ENCODE data around the gene GDPD1.
"Not testable (repeated sequence)": the region's sequence is repeated elsewhere in the genome, so short reads cannot be mapped to it uniquely, and the experiment has no call there.

Gene GDPD1

DNA sequence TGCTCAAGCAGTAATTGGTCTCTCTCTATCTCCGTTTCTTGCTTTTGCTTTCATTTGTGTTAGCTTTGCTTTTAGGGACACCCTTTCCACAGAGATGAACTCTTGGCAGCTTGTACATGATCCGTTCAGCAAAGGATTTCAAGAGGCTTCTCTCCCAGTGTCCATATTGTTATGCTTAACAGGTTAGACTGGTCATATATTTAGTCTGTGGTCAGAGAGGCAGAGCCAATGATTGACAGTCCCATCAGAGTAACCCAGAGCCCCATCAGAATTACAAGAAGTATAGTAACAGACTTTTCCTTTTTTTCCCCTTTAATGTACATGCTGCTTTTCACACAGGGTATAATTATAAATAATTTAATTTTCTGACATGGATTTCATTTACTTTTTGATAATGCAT, 34.4 kb downstream of the GDPD1 start:
- no peak for DNase-seq (ENCODE audit: low spot score)

DNA sequence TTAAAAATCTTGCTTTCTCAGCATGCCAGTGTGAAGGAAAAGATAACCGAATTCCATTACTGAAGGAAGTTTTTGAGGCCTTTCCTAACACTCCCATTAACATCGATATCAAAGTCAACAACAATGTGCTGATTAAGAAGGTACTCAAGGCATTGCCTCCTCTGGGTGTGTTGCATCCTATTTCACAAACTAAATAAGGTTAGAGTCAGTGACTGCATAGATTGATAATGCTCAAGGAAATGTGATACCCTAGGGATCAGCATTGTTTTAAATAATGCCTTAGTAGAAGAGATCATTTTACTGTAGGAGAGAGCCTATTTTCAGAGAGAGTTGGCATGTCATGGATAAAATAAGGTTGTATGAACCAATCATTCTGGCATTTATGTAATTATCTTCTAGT, 36.8 kb downstream of the GDPD1 start:
- no peak for DNase-seq (ENCODE audit: low spot score)

- no peak for DNase-seq (ENCODE audit: low spot score)
Observed at GRCh38 chr17:59260722-59261121, 40.4 kb downstream of the GDPD1 start.

DNA sequence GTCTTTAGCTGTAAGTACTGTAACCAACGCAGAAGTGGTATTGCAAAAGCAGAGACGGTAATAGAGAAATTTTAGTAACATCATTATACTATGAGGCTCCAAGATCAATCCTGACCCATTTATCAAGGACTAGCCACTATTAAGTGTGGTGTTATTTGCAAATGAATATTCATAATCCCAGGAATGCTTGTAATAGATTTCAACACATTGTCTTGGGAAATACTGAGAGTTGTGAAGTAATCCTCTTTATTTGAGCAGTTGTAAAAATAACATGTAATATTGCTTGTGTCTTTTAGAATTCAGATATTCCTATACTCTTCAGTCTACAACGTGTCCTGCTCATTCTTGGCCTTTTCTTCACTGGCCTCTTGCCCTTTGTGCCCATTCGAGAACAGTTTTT, 46.4 kb downstream of the GDPD1 start:
- DNase-seq (ENCODE audit: low spot score), result no peak

- no peak for DNase-seq (ENCODE audit: low spot score)
Observed at GRCh38 chr17:59267776-59268175, 47.5 kb downstream of the GDPD1 start.

DNA sequence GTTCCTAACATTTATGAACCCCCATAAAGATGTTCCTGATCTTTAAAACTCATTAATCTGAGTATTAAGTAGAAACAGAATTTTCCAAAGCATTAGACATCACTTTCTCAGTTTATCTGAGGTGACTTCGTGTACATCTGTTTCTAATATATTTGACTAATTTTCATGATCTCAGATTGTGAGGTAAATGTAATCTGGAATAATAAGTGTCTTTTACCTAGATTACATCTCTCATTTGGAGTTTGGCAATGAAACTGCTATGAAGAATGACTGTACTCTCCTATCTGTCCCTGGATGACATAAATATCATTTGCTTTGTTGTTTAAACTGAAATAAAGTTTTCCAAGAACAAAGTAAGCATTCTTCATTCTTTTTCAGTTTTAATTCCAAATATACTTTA, 55.3 kb downstream of the GDPD1 start:
- no peak for DNase-seq (ENCODE audit: low spot score)

GRCh38 chr17:59277031-59277430, 56.7 kb downstream of the GDPD1 start:
- DNase-seq (ENCODE audit: low spot score), result no peak

GRCh38 chr17:59278406-59278805, 58.1 kb downstream of the GDPD1 start:
- no peak for DNase-seq (ENCODE audit: low spot score)

GRCh38 chr17:59284317-59284716, 64.0 kb downstream of the GDPD1 start:
- no peak for DNase-seq (ENCODE audit: low spot score)

GRCh38 chr17:59287452-59287851, 67.1 kb downstream of the GDPD1 start:
- DNase-seq (ENCODE audit: low spot score), result no peak

GRCh38 chr17:59287891-59288290, 67.6 kb downstream of the GDPD1 start:
- DNase-seq (ENCODE audit: low spot score), result no peak

DNA sequence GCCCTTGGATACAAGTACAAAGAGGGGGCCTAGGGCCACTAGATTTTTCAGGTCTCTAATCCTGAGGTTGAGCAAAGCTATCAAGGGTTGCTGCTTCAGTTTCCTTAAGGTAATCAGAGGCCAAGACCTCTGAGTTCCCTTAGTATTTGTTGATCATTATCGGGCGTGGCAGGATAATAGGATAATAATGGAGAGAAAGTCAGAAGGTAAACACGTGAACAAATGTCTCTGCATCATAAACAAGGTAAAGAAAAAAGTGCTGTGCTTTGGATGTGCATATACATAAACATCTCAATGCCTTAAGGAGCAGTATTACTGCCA, 69.6 kb downstream of the GDPD1 start:
- no peak for DNase-seq (ENCODE audit: low spot score)

DNA sequence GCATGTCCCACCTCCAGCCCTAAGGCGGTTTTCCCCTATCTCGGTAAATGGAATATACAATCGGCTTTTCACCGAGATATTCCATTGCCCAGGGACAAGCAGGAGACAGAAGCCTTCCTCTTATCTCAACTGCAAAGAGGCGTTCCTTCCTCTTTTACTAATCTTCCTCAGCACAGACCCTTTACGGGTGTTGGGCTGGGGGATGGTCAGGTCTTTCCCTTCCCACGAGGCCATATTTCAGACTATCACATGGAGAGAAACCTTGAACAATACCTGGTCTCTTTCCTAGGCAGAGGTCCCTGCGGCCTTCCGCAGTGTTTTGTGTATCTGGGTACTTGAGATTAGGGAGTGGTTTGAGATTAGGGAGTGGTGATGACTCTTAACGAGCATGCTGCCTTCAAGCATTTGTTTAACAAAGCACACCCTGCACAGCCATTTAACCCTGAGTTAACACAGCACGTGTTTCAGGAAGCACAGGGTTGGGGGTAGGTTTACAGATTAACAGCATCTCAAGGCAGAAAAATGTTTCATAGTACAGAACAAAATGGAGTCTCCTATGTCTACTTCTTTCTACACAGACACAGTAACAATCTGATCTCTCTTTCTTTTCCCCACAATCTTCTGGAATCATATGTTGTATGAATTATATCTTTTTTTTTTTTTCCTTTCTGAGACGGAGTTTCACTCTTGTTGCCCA, 70.1 kb downstream of the GDPD1 start:
- not testable (repeated sequence) for DNase-seq (ENCODE audit: low spot score)

DNA sequence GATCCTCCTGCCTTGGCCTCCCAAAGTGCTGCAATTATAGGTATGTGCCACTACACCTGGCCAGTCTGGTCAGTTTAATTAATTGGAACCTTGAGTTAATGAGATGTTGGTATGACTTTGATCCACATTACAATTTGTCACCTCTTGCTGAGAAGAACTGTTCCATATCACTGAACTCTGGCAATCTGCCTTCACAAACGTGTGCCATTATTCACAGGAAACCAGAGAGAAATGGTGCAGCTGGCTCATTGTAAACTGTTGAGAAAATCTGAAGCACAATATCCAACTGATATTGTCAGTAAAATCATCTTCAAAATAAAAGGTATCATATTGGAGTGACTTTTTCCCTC, 71.8 kb downstream of the GDPD1 start:
- no peak for DNase-seq (ENCODE audit: low spot score)

DNA sequence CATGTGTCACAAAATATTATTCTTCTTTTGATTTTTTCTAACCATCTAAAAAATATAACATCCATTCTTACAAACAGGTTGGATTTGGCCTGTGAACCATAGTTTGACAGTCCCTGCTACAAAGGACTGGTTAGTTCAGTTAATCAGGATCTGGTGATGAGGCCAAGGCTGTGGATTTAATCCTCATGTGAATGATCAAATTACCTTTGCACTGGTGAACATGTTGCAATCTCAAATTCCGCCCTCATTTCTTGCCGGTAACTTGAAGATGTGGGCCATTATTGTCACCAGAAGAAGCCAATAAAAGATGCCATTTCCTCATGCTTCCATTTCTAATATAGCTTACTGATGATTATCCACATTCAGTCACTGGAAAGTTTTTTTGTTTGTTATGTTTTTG, 75.9 kb downstream of the GDPD1 start:
- no peak for DNase-seq (ENCODE audit: low spot score)

DNA sequence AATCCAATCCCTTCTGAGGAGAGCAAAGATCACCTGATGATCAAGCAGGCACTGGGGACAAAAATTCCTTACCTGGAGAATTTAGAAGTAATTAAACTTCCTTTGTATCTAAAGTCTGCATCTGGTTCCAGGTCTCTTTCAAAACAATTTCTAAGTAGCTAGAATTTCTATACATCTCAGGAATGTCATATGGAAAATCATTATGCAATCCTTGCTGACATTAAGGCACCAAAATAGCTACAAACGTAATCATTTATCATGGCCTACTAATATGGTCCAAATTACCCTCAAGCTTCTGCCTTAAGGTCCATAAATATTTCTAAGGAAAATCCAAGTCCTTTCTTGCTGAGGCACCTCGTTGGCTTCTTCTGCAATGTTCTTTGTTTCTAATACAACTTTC, 78.2 kb downstream of the GDPD1 start:
- DNase-seq (ENCODE audit: low spot score), result no peak

DNA sequence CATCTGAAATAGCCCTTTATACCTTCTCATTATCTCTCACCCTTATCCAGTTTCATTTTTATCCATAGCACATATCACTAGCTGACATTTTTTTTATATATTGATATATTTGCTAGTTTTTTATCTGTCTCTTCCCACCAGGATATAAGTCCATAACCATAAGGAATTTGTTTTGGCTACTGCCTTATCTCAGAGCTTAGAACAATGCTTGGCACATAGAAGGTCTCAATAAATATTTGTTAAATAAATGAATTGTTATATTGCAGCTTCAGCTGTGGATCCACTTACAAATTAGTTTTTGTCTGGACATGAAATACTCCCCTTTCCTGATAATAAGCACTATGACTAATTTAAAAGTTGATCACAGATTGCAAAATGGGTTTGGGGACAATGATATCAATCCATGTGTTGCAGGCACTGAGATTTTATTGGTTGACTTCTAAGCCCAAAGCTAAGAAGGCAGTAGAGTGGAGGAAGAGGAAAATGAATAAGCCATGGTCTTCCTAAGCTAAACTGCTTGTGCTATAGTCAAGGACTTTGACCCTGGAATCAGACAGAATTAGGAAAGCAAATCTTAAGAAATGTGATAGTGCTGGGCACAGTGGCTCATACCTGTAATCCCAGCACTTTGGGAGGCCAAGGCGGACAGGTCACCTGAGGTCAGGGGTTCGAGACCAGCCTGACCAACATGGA, 79.2 kb downstream of the GDPD1 start:
- DNase-seq (ENCODE audit: low spot score), result no peak

- DNase-seq (ENCODE audit: low spot score), result no peak
Observed at GRCh38 chr17:59300941-59301340, 80.6 kb downstream of the GDPD1 start.

GRCh38 chr17:59304811-59305210, 84.5 kb downstream of the GDPD1 start:
- DNase-seq (ENCODE audit: low spot score), result no peak

DNA sequence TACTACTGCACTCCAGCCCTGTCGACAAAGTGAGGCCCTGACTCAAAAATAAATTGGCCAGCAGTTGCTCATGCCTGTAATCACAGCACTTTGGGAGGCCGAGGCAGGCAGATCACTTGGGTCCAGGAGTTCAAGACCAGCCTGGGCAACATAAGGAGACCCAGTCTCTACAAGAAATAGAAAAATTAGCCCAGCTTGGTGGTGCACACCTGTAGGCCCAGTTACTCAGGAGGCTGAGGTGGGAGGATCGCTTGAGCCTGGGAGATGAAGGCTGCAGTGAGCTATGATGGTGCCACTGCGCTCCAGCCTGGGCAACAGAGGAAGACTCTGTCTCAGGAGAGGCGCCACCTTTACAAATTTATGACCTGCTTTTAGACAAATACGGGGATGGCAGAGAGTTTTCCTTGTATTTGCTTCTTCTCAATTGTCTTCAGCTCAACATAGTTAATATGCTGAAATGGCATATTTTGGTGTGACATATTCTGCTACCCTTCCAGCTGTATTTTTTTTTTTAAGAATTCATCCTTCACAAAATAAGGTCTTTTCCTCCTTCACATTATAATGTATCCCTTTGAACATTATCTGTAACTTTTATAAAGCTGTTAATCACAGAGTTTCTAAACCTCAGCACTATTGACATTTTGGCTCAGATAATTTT, 90.1 kb downstream of the GDPD1 start:
- DNase-seq (ENCODE audit: low spot score), result no peak

GRCh38 chr17:59311051-59311468, 90.7 kb downstream of the GDPD1 start:
- DNase-seq (ENCODE audit: low spot score), result peak; percentile 51

GRCh38 chr17:59311521-59311920, 91.2 kb downstream of the GDPD1 start:
- not testable (repeated sequence) for DNase-seq (ENCODE audit: low spot score)

- DNase-seq (ENCODE audit: low spot score), result no peak
Observed at GRCh38 chr17:59315866-59316265, 95.6 kb downstream of the GDPD1 start.

All from hepatic stellate cell (primary cell).